Neutrophil (primary cell): ENCODE data around the gene HMCN2.

Source experiments
- H3K27ac ChIP-seq: fragments of 200-600 bp; sonication (generic); 2 replicates; pipeline ENCODE4 v1.5.1; 2016; ENCODE audit warnings: mild to moderate bottlenecking, moderate library complexity
- H3K27me3 ChIP-seq: fragments of 200-600 bp; sonication (generic); 2 replicates; pipeline ENCODE4 v1.6.0; 2016; ENCODE audit warnings: mild to moderate bottlenecking
- H3K36me3 ChIP-seq: fragments of 200-600 bp; sonication (generic); 2 replicates; pipeline ENCODE4 v1.5.1; 2017
- H3K4me1 ChIP-seq, 2 experiments: fragments of 200-600 bp in 1 of 2; sonication (generic) in 1 of 2; 1 replicate in 1 of 2; 2 replicates in 1 of 2; pipeline versions ENCODE4 v1.5.1 to v1.6.1; 2013 to 2016; ENCODE audit warnings: low read depth in 1 of 2, low read length in 1 of 2, mild to moderate bottlenecking in 1 of 2, moderate library complexity in 1 of 2; ENCODE audit not compliant: control insufficient read depth in 1 of 2, insufficient read depth in 1 of 2
- H3K4me3 ChIP-seq, 2 experiments: fragments of 200-600 bp in 1 of 2; sonication (generic) in 1 of 2; 1 replicate in 1 of 2; 2 replicates in 1 of 2; pipeline ENCODE4 v1.5.1; 2013 to 2016; ENCODE audit warnings: low read depth in 1 of 2, low read length in 1 of 2, mild to moderate bottlenecking in 1 of 2, moderate library complexity in 1 of 2
- H3K9me3 ChIP-seq: fragments of 200-600 bp; sonication (generic); 2 replicates; pipeline ENCODE4 v1.5.1; 2016
- TF ChIP-seq, protein P1 (sequence below): fragments of 200-600 bp; sonication (generic); IDR thresholded peaks from 2 replicates; pipeline ENCODE4 v1.5.1; 2016; ENCODE audit warnings: antibody characterized with exemption

The HMCN2 gene

DNA sequence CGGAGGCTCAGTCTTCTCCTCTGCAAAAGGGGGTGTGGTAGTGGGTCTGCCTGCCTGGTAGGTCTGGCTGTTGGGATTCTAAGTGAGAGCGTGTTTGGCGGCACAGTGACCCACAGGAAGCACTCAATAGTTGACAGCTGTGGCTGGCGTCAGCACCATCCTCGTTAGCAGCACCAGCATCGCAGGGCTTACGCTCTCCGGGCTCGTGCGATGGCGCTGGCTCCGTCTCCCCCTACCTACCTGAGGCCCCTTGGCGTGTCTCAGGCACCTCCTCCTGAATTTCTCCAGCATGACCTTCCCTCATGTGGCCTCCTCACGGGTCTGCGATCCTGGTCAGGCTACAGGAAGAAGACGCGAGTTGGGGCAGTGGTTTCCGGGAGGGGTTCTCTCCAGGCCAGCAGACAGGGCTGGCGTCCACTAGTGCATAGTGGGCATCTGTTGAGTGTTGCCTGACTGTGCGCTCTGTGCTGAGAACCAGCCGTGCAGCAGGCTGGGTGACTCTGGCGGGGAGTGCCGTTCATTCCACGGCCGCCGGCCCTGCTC lies 66.9 kb downstream of the HMCN2 start:
- Histone ChIP-seq H3K4me1 (no peaks in the 10 kb centered on the region), H3K27ac (no peak overlapping the region), H3K9me3 (no peaks in the 10 kb centered on the region), H3K27me3 (peaks cover 61% of the 10 kb centered on the region), H3K4me3 (no peak overlapping the region), H3K36me3 (no peaks in the 10 kb centered on the region)
- TF ChIP-seq, protein P1, sequence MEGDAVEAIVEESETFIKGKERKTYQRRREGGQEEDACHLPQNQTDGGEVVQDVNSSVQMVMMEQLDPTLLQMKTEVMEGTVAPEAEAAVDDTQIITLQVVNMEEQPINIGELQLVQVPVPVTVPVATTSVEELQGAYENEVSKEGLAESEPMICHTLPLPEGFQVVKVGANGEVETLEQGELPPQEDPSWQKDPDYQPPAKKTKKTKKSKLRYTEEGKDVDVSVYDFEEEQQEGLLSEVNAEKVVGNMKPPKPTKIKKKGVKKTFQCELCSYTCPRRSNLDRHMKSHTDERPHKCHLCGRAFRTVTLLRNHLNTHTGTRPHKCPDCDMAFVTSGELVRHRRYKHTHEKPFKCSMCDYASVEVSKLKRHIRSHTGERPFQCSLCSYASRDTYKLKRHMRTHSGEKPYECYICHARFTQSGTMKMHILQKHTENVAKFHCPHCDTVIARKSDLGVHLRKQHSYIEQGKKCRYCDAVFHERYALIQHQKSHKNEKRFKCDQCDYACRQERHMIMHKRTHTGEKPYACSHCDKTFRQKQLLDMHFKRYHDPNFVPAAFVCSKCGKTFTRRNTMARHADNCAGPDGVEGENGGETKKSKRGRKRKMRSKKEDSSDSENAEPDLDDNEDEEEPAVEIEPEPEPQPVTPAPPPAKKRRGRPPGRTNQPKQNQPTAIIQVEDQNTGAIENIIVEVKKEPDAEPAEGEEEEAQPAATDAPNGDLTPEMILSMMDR, result no peak

DNA sequence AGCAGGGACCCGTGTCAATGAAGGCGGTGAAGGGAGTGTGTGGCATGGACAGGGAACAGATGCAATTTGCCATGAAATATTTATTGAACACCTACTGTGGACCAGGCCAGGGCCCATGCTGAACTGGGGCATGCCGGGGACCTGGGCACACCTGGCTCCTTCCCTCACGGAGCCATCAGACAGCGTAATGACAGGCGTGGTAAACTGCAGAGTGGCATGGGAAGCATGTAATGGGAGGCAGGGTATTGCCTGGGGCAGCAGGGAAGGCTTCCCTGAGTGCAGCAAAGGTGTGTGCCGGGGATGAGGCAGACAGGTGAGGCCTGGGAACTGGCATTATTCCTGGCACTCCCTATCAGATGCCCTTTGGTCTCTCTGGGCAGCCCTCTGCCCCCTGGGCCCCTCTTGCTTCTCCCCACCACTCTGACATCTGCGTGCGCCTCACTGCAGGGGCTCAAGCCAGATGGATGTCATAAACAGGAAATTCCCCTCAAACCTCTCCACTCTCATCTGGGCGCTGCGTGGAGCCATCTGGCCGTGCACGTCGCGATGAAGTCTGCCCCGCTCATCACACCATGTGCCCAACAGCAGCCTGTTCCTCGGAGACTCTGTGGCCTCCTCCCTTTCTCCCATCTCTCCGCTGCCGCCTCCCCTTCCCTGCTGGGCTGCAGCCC lies 67.6 kb downstream of the HMCN2 start:
- Histone ChIP-seq H3K36me3 (no peaks in the 10 kb centered on the region), H3K27ac (no peak overlapping the region), H3K27me3 (peaks cover 54% of the 10 kb centered on the region), H3K4me1 (no peaks in the 10 kb centered on the region), H3K9me3 (no peaks in the 10 kb centered on the region), H3K4me3 (no peak overlapping the region)
- TF ChIP-seq, protein P1, result no peak

DNA sequence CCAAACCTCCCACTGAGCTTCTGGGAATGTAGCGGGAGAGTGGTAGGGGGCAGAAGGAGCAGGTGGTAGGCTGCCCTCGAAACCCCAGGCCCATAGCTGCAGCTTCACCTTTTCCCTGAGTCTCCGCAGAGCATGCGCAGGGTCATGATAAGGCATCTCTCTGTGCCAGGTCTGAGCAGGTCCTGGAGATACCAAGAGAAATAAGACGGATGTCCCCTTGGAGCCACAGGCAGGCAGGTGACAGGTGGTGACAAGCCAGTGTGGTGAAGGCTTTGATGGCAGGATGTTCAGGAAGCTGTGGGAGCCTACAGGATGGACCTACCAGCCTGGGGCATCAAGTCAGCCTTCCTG lies 68.1 kb downstream of the HMCN2 start:
- Histone ChIP-seq H3K4me1 (no peaks in the 10 kb centered on the region), H3K9me3 (no peaks in the 10 kb centered on the region), H3K27me3 (peaks cover 49% of the 10 kb centered on the region), H3K4me3 (no peak overlapping the region), H3K36me3 (no peaks in the 10 kb centered on the region), H3K27ac (no peak overlapping the region)
- TF ChIP-seq, protein P1, result no peak

- TF ChIP-seq, protein P1, result no peak
- Histone ChIP-seq H3K27me3 (peaks cover 37% of the 10 kb centered on the region), H3K9me3 (no peaks in the 10 kb centered on the region), H3K4me1 (no peaks in the 10 kb centered on the region), H3K4me3 (no peak overlapping the region), H3K36me3 (no peaks in the 10 kb centered on the region), H3K27ac (no peak overlapping the region)
Measured at GRCh38 chr9:130334915-130335314, 69.4 kb downstream of the HMCN2 start.

- no peak overlapping the region for H3K27ac ChIP-seq
- H3K27me3 ChIP-seq, result peaks cover 29% of the 10 kb centered on the region
- TF ChIP-seq, protein P1, result no peak
- H3K4me3 ChIP-seq, result no peak overlapping the region
- no peaks in the 10 kb centered on the region for H3K36me3 ChIP-seq
- no peaks in the 10 kb centered on the region for H3K4me1 ChIP-seq
- H3K9me3 ChIP-seq, result no peaks in the 10 kb centered on the region
Measured at GRCh38 chr9:130336027-130336610, 70.6 kb downstream of the HMCN2 start.
